Calu3 (cell line): ENCODE measurements around the gene PTPRG. TPM values are rescaled to one million over a fixed set of nuclear protein-coding genes. Genes with fewer than 3 reads are reported as not detected.

Experiments
- BruUV-seq: library from RNA; stranded (reverse); fragments of 400-500 nt; replicated peaks from 2 replicates; lab custom pipeline; 2021; lab: Mats Ljungman, UMichigan
- CTCF ChIA-PET: fragments of 300-600 bp; sonication (Branson Sonifier 250); formaldehyde crosslinking; loops from one replicate; lab custom pipeline; 2022; ENCODE audit warnings: antibody characterized with exemption; lab: Charles Lee
- DNase-seq: peaks from one replicate; pipeline ENCODE4 v3.0.0; 2022
- H3K27ac Mint-ChIP-seq: one replicate; pipeline ENCODE4 v1.8.0; 2022; ENCODE audit warnings: mixed read lengths; ENCODE audit not compliant: unreplicated experiment
- H3K27me3 Mint-ChIP-seq: one replicate; pipeline ENCODE4 v1.8.0; 2022; ENCODE audit warnings: mixed read lengths; ENCODE audit not compliant: unreplicated experiment
- H3K36me3 Mint-ChIP-seq: one replicate; pipeline ENCODE4 v1.8.0; 2022; ENCODE audit warnings: mild to moderate bottlenecking, moderate library complexity, mixed read lengths; ENCODE audit not compliant: insufficient read depth, unreplicated experiment
- H3K4me1 Mint-ChIP-seq: one replicate; pipeline ENCODE4 v1.8.0; 2022; ENCODE audit warnings: mild to moderate bottlenecking, low read depth, mixed read lengths; ENCODE audit not compliant: unreplicated experiment
- H3K4me3 Mint-ChIP-seq: one replicate; pipeline ENCODE4 v1.8.0; 2022; ENCODE audit warnings: mild to moderate bottlenecking, low read depth, moderate library complexity, mixed read lengths; ENCODE audit not compliant: unreplicated experiment
- H3K9me3 Mint-ChIP-seq: one replicate; pipeline ENCODE4 v1.8.0; 2022; ENCODE audit warnings: low read depth, mixed read lengths; ENCODE audit not compliant: unreplicated experiment
- CTCF ChIP-seq: fragments of 200-600 bp; IDR thresholded peaks from one replicate; pipeline ENCODE4 v1.8.0; 2022; ENCODE audit warnings: antibody characterized with exemption; ENCODE audit not compliant: unreplicated experiment
- intact Hi-C: fragments of 100-400 bp; cut with micrococcal nuclease; formaldehyde crosslinking; loops from one replicate; pipeline ENCODE4 v1.10.0; 2022; ENCODE audit not compliant: unreplicated experiment
- total RNA-seq: library from RNA; stranded (reverse); gene quantifications from 2 replicates; pipeline ENCODE4 v1.2.3, GENCODE V29; 2022

Gene PTPRG
- total RNA-seq, 1 experiment from 2014 or later: 0.35 TPM

GRCh38 chr3:61936344-61936937 lies 375.1 kb downstream of the PTPRG start:
- H3K4me3 Mint-ChIP-seq: no peak overlapping the region
- H3K27ac Mint-ChIP-seq: no peak overlapping the region
- H3K27me3 Mint-ChIP-seq: no peaks in the 10 kb centered on the region
- no peak for TF ChIP-seq CTCF
- no peaks in the 10 kb centered on the region for H3K4me1 Mint-ChIP-seq
- CTCF ChIA-PET: no interaction called here
- peaks cover 12% of the 10 kb centered on the region for H3K9me3 Mint-ChIP-seq
- intact Hi-C loops: no loop called here
- no peak for DNase-seq
- H3K36me3 Mint-ChIP-seq: no peaks in the 10 kb centered on the region
- BruUV-seq: no TSS peak

DNA sequence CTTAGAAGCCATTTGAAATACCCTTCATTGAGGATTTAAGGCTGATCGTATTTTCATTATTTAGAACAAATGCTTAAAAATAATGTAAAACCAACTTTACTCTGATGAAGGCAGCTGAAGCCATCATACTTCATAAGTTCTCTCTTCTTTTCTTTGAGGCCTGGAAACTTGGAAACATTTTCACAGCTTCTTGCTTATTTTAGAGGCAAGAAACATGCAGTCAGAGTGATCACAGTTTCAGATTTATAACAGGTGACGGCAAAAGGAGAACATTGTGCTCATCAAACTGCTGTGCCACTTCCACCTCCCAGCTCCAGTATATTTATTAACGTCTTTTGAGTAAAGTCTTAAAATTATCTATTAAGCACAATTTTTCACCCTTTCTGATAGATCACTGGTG lies 376.1 kb downstream of the PTPRG start:
- Mint-ChIP-seq H3K4me3 (no peak overlapping the region), H3K36me3 (no peaks in the 10 kb centered on the region), H3K9me3 (peaks cover 9% of the 10 kb centered on the region), H3K27me3 (no peaks in the 10 kb centered on the region), H3K4me1 (no peaks in the 10 kb centered on the region), H3K27ac (no peak overlapping the region)
- TF ChIP-seq CTCF: no peak
- no peak for DNase-seq
- intact Hi-C loops: no loop called here
- no TSS peak for BruUV-seq
- CTCF ChIA-PET: interaction anchor here (0.6 to 0.7 kb wide), 2 partner anchors 42 to 75 kb away, joined by 5 read pairs; no protein-coding TSS in a partner anchor

DNA sequence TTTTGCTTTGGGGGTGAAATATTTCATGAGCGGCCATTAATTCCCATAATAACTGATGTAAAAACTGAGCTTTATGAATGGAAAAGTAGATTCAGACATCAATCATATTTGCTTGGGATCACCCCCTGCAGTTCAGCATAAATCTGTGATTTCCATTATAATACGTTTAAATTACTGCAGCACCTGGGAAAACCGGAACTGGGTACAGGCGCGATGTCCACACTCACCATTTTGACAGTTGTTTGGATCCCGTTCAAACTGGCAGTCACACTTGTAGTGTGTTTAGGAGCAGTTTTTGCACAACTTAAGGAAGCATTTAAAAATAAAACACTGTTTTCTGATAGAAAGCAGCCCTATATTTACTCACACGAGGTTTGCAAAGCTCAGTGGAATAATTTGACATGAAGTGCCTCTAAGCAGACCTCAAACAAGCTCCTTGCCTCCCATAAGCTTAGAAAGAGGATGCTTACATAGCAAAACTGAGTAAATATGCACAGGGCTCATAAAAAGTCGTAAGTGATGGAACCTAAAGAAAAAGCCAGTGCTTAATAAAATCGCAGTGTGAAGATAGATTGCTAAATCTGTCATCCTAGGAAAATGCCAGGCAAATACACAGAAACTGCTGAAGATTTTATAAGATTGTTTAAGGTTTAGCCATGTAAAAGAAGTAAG lies 377.6 kb downstream of the PTPRG start:
- Mint-ChIP-seq H3K36me3 (no peaks in the 10 kb centered on the region), H3K9me3 (peaks cover 5% of the 10 kb centered on the region), H3K27me3 (no peaks in the 10 kb centered on the region), H3K4me1 (no peaks in the 10 kb centered on the region), H3K27ac (no peak overlapping the region), H3K4me3 (no peak overlapping the region)
- DNase-seq: no peak
- intact Hi-C loops: no loop called here
- BruUV-seq: no TSS peak
- CTCF ChIA-PET: no interaction called here
- TF ChIP-seq CTCF: no peak

- Mint-ChIP-seq H3K27ac (no peak overlapping the region), H3K4me1 (no peaks in the 10 kb centered on the region), H3K27me3 (no peaks in the 10 kb centered on the region), H3K36me3 (no peaks in the 10 kb centered on the region), H3K4me3 (no peak overlapping the region), H3K9me3 (peaks cover 1% of the 10 kb centered on the region)
- no TSS peak for BruUV-seq
- TF ChIP-seq CTCF: no peak
- CTCF ChIA-PET: no interaction called here
- intact Hi-C loops: no loop called here
- no peak for DNase-seq
These were observed 378.9 kb downstream of the PTPRG start for GRCh38 chr3:61940236-61940635.
